NCI-H2107 treated with DMSO at 0.1 percent for 48 hours (cell line): ENCODE measurements around the gene CHID1.

Experiments used
- DNase-seq: peaks from one replicate; lab custom pipeline; 2025; ENCODE audit not compliant: unreplicated experiment; lab: John Stamatoyannopoulos, UW

Gene CHID1

GRCh38 chr11:825366-826226 lies 85.0 kb downstream of the CHID1 start:
- no peak for DNase-seq

DNA sequence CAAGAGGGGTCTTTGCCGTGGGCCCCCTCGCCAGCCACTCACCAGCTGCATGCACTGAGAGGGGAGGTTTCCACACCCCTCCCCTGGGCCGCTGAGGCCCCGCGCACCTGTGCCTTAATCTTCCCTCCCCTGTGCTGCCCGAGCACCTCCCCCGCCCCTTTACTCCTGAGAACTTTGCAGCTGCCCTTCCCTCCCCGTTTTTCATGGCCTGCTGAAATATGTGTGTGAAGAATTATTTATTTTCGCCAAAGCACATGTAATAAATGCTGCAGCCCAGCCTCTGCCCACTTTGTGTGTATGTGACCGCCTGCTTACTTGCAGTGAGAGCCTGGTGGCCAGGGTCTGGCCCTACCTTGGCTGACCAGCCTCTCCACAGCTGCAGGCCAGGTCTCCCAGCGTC lies 85.7 kb downstream of the CHID1 start:
- no peak for DNase-seq

- no peak for DNase-seq
Measured at GRCh38 chr11:824292-824880, 86.2 kb downstream of the CHID1 start.

DNA sequence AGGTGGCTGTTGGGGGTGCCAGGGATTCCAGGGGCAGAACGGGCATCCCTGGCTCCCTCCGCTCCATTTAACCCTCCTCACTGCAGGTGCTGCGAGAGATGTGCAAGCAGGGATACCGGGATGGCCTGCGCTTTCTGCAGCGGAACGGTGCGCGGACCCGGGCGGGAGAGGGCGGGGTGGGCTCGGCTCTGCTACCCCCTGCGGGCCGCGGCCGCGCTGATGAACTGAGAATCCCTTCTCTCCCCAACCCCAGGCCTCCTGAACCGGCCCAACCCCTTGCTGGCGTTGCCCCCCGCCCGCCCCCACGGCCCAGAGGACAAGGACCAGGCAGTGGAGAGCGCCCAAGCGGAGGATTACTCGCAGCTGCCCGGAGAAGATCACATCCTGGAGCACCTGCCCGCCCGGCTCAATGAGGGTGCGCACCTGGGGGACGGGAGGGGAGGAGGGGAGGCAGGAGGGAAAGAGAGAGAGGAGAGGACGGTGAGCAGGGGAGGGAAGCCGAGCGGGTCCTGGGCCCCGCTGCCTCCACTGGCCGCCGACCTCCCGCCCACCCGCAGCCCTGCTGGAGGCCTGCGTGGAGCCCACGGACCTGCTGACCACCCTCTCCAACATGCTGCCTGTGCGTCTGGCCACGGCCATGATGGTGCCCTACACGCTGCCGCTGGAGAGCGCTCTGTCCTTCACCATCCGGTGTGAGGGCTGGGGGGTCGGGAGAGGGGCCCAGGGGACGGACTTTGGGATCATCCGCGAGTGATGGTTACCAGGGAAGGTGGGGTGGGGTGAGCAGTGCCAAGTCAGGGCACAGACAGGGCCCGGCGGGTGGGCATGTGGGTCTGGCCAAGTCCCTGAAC lies 86.9 kb downstream of the CHID1 start:
- no peak for DNase-seq

- no peak for DNase-seq
Measured at GRCh38 chr11:821512-822371, 88.9 kb downstream of the CHID1 start.

DNA sequence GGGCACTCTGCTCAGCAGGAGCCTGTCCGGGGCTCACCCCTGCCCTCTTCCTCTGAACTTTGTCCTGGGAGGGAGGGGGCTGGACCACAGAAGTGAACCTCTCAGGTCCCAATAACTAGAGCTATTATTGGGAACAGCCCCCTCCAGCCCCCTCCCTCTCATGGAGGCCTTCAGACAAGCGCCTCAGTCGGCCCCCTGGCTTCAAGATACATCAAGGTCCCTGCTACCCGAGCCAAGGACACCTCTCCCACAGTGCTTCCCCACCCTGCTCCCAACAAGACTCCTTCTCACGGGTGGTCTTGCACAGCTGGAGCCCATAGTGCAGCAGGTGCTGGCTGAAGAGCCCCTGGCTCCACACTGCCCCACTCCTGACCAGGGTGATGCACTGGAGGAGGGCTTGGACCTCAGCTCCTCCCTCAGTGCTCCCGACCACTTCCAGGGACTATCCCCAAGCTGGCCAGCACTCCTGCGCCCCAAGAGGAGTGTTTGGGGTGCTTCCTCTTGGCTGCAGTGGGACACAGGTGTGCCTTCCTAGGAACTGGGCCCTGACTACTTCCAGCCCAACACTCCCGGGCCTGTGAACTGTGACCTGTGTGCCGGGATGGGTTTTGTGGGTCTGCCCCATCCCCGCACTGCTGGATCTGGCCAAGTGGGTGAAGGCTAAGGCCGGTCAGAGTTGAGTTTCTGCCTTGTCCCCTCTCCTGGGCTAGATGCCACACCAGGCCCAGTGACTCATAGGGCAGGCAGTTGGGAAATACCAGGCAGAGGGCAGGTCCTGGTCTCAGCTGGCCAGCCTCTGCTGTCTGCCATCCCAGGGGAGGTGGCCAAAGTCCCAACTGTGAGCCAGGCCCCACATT lies 89.7 kb downstream of the CHID1 start:
- DNase-seq, result no peak

DNA sequence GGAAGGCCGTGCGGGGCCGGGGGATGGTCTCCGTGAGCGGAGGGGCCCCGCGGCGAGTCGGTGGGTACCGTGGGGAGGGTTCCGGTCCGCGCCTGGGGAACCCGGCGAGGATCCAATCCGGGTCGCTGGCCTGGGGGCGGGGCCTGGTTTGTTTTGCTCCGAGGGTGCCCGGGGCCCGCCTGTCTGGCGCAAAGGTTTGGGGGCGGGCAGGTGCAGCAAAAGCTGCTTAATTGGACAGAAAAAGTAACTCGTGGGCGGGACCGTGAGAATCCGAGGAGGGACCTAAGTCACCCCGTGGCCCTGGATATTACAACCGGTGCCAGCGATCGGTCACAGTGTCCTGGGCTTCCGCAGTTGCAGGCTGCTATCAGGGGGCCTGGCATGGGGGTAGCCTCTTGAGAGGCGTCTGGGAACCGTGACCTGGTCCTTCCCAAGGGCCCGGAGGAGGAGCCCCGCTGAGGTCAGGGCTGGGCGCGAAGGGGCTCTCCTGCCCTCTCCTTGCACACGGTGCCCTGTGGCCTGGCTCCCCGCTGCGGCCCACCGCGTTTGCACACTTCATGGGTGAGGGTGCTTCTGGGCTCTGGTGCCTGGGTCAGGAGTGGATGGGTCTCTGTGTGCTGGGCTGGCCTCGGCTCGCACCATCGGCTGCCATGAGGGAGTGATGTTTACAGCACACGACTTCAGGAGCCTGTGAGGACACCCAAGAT lies 90.5 kb downstream of the CHID1 start:
- DNase-seq, result peak; percentile 42

DNA sequence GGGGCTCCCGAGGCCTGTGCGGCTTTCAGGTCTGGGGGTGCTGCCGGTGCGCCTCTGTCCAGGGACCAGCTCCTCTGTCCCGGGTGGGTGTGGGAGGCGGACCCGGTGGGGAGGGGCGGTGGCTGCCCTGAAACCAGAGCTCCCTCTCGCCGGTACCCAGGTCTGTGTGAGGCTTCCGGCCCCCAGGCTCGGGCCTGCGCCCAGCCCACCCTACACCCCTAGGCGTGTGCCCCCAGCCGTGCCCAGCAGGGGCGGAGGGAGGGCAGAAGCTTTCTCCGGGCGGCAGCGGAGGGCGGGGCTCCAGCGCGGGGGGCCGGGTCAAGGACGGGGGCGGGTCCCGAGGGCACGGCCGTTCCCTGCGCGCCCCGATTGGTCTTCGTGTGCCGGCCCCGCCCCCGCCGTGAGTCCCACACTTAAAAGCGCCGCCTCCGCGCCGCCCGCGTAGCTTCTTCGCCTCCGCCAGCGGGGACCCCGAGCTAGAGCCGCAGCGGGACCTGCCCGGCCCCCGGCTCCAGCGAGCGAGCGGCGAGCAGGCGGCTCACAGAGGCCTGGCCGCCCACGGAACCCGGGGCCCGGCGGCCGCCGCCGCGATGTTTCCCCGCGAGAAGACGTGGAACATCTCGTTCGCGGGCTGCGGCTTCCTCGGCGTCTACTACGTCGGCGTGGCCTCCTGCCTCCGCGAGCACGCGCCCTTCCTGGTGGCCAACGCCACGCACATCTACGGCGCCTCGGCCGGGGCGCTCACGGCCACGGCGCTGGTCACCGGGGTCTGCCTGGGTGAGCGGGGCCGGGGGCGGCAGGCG lies 91.3 kb downstream of the CHID1 start:
- DNase-seq, result peak; percentile 57

GRCh38 chr11:818396-819128 lies 92.0 kb downstream of the CHID1 start, which contains the start of gene PNPLA2:
Gene PNPLA2, plus strand, starts transcription at chr11:818914. Its CDS starts 805 bp downstream, at chr11:819719.
- no peak for DNase-seq
